ENCODE results near the gene KLK8.

The KLK8 gene

DNA sequence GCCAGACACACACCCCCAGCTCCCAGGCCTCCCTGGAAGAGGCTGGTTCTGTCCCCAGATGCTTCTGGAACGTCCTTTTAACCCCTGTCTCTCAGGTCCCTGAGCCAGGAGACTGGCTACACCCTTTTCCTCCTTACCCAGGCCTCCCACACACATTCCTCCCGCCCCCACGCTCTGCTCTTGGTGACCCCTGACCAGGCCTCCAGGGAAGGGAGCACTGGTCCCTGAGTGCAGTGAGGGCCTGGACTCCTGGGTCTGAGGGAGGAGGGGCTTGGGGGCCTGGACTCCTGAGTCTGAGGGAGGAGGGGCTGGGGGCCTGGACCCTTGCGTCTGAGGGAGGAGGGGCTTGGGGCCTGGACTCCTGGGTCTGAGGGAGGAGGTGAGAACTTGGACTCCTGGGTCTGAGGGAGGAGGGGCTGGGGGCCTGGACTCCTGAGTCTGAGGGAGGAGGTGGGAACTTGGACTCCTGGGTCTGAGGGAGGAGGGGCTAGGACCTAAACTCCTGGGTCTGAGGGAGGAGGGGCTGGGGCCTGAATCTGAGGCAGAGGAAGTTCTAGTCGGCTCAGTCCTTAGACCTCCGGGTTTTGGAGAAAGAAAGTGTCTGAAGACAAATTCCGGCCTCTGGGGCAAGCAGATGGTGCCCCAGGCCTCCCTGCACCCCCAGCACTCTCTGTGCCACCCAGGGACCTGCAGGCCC is 32.5 kb downstream of the KLK8 start:
- H3K4me1 ChIP-seq (ENCODE audit: insufficient read depth, low read length, severe bottlenecking): no peaks in the 10 kb centered on the region
- no peaks in the 10 kb centered on the region for H3K79me2 ChIP-seq (ENCODE audit: insufficient read depth, low read length)
- H3K9me3 ChIP-seq (ENCODE audit: low read length): no peaks in the 10 kb centered on the region
- no peak overlapping the region for H2AFZ ChIP-seq (ENCODE audit: low read length)
- TF ChIP-seq EZH2 (IDR thresholded peaks at IDR 0.05; ENCODE audit: borderline replicate concordance, low read length) (no peak), CTCF (IDR thresholded peaks at IDR 0.05; ENCODE audit: low read length) (no peak)
- H3F3A ChIP-seq (ENCODE audit: insufficient read depth, low read length): no peaks in the 10 kb centered on the region
- no peaks in the 10 kb centered on the region for H3K27me3 ChIP-seq (ENCODE audit: insufficient read depth, low read length)
- H3K27ac ChIP-seq (ENCODE audit: low read depth, low read length, poor library complexity, severe bottlenecking): no peak overlapping the region
- H3K36me3 ChIP-seq (ENCODE audit: insufficient read depth, low read length): no peaks in the 10 kb centered on the region
- no peaks in the 10 kb centered on the region for H4K20me1 ChIP-seq (ENCODE audit: insufficient read depth, low read length)
- H3K9me2 ChIP-seq (ENCODE audit: low read depth, low read length): no peaks in the 10 kb centered on the region
- H3K4me2 ChIP-seq (ENCODE audit: low read length): no peak overlapping the region
- H3K4me3 ChIP-seq (ENCODE audit: low read depth, low read length, poor library complexity, severe bottlenecking): no peak overlapping the region
- no peak overlapping the region for H3K9ac ChIP-seq (ENCODE audit: low read length)

GRCh38 chr19:50967929-50968715 is 33.3 kb downstream of the KLK8 start:
- no peaks in the 10 kb centered on the region for H3K36me3 ChIP-seq (ENCODE audit: insufficient read depth, low read length)
- no peak overlapping the region for H3K4me3 ChIP-seq (ENCODE audit: low read depth, low read length, poor library complexity, severe bottlenecking)
- no peak overlapping the region for H3K4me2 ChIP-seq (ENCODE audit: low read length)
- no peak overlapping the region for H2AFZ ChIP-seq (ENCODE audit: low read length)
- no peaks in the 10 kb centered on the region for H3K79me2 ChIP-seq (ENCODE audit: insufficient read depth, low read length)
- no peaks in the 10 kb centered on the region for H3K27me3 ChIP-seq (ENCODE audit: insufficient read depth, low read length)
- no peaks in the 10 kb centered on the region for H3K4me1 ChIP-seq (ENCODE audit: insufficient read depth, low read length, severe bottlenecking)
- TF ChIP-seq EZH2 (IDR thresholded peaks at IDR 0.05; ENCODE audit: borderline replicate concordance, low read length): no peak
- H3K27ac ChIP-seq (ENCODE audit: low read depth, low read length, poor library complexity, severe bottlenecking): no peak overlapping the region
- no peaks in the 10 kb centered on the region for H3K9me2 ChIP-seq (ENCODE audit: low read depth, low read length)
- no peaks in the 10 kb centered on the region for H4K20me1 ChIP-seq (ENCODE audit: insufficient read depth, low read length)
- no peaks in the 10 kb centered on the region for H3K9me3 ChIP-seq (ENCODE audit: low read length)
- no peak overlapping the region for H3K9ac ChIP-seq (ENCODE audit: low read length)
- no peaks in the 10 kb centered on the region for H3F3A ChIP-seq (ENCODE audit: insufficient read depth, low read length)

GRCh38 chr19:50964266-50964665 is 37.1 kb downstream of the KLK8 start:
- H3K4me3 ChIP-seq (ENCODE audit: low read depth, low read length, poor library complexity, severe bottlenecking): no peak overlapping the region
- no peaks in the 10 kb centered on the region for H3K9me2 ChIP-seq (ENCODE audit: low read depth, low read length)
- H3K4me2 ChIP-seq (ENCODE audit: low read length): no peak overlapping the region
- H3K27ac ChIP-seq (ENCODE audit: low read depth, low read length, poor library complexity, severe bottlenecking): no peak overlapping the region
- no peaks in the 10 kb centered on the region for H3K79me2 ChIP-seq (ENCODE audit: insufficient read depth, low read length)
- no peaks in the 10 kb centered on the region for H3F3A ChIP-seq (ENCODE audit: insufficient read depth, low read length)
- no peaks in the 10 kb centered on the region for H3K27me3 ChIP-seq (ENCODE audit: insufficient read depth, low read length)
- H3K36me3 ChIP-seq (ENCODE audit: insufficient read depth, low read length): no peaks in the 10 kb centered on the region
- TF ChIP-seq EZH2 (IDR thresholded peaks at IDR 0.05; ENCODE audit: borderline replicate concordance, low read length) (no peak), CTCF (IDR thresholded peaks at IDR 0.05; ENCODE audit: low read length) (no peak)
- H3K9ac ChIP-seq (ENCODE audit: low read length): no peak overlapping the region
- H4K20me1 ChIP-seq (ENCODE audit: insufficient read depth, low read length): no peaks in the 10 kb centered on the region
- H2AFZ ChIP-seq (ENCODE audit: low read length): no peak overlapping the region
- H3K4me1 ChIP-seq (ENCODE audit: insufficient read depth, low read length, severe bottlenecking): no peaks in the 10 kb centered on the region
- H3K9me3 ChIP-seq (ENCODE audit: low read length): no peaks in the 10 kb centered on the region

Measured in OCI-LY1 (cell line).